Dedifferentiated amniotic fluid mesenchymal stem cell (primary cell): ENCODE results near the gene CHMP4B.

Source experiments
- DNase-seq: peaks from one replicate; pipeline ENCODE4 v3.0.0-alpha.2; 2016; ENCODE audit errors: extremely low spot score

Gene CHMP4B

GRCh38 chr20:33810885-33811775 lies at the start of gene CHMP4B:
TSS of gene CHMP4B (plus strand) at chr20:33811348. CDS start at chr20:33811469, 121 bp downstream.
- peak; percentile 97 for DNase-seq

- DNase-seq, result no peak
Observed at GRCh38 chr20:33761698-33762250, 49.4 kb upstream of the CHMP4B start.

GRCh38 chr20:33765099-33765498 lies 46.0 kb upstream of the CHMP4B start:
- no peak for DNase-seq

GRCh38 chr20:33765592-33765991 lies 45.6 kb upstream of the CHMP4B start:
- no peak for DNase-seq

- DNase-seq, result no peak
Observed at GRCh38 chr20:33766686-33767085, 44.5 kb upstream of the CHMP4B start.

GRCh38 chr20:33767777-33768138 lies 43.4 kb upstream of the CHMP4B start:
- no peak for DNase-seq

GRCh38 chr20:33769043-33769442 lies 42.1 kb upstream of the CHMP4B start:
- DNase-seq, result no peak

GRCh38 chr20:33770005-33770404 lies 41.1 kb upstream of the CHMP4B start:
- DNase-seq, result no peak

GRCh38 chr20:33771938-33772337 lies 39.2 kb upstream of the CHMP4B start:
- DNase-seq, result no peak

- no peak for DNase-seq
Observed at GRCh38 chr20:33772439-33772838, 38.7 kb upstream of the CHMP4B start.

GRCh38 chr20:33773412-33774089 lies 37.6 kb upstream of the CHMP4B start:
- DNase-seq, result no peak

GRCh38 chr20:33777816-33778215 lies 33.3 kb upstream of the CHMP4B start:
- no peak for DNase-seq

- no peak for DNase-seq
Observed at GRCh38 chr20:33781133-33781532, 30.0 kb upstream of the CHMP4B start.

- no peak for DNase-seq
Observed at GRCh38 chr20:33781945-33782344, 29.2 kb upstream of the CHMP4B start.

GRCh38 chr20:33783256-33783655 lies 27.9 kb upstream of the CHMP4B start:
- DNase-seq, result no peak

- DNase-seq, result no peak
Observed at GRCh38 chr20:33783818-33784217, 27.3 kb upstream of the CHMP4B start.

GRCh38 chr20:33784225-33784624 lies 26.9 kb upstream of the CHMP4B start:
- DNase-seq, result no peak

GRCh38 chr20:33785503-33785902 lies 25.6 kb upstream of the CHMP4B start:
- no peak for DNase-seq

- DNase-seq, result no peak
Observed at GRCh38 chr20:33787253-33787891, 23.8 kb upstream of the CHMP4B start.

GRCh38 chr20:33788351-33789049 lies 22.6 kb upstream of the CHMP4B start:
- no peak for DNase-seq

GRCh38 chr20:33789109-33789857 lies 21.9 kb upstream of the CHMP4B start:
- peak; percentile 59 for DNase-seq
